HFFc6 (cell line): ENCODE measurements around the gene HOXB8. TPM values are rescaled to one million over a fixed set of nuclear protein-coding genes. Genes with fewer than 3 reads are reported as not detected.

Experiments used
- DNase-seq: peaks from one replicate; pipeline ENCODE4 v3.0.0-alpha.2; 2018
- H3K27ac Mint-ChIP-seq: 2 replicates; pipeline ENCODE4 v1.8.0; 2020; ENCODE audit warnings: mild to moderate bottlenecking, mixed read lengths
- H3K27me3 Mint-ChIP-seq: 2 replicates; pipeline ENCODE4 v1.8.0; 2021; ENCODE audit warnings: mild to moderate bottlenecking, moderate library complexity, mixed read lengths; ENCODE audit not compliant: insufficient read depth
- H3K36me3 Mint-ChIP-seq: 2 replicates; pipeline ENCODE4 v1.8.0; 2021; ENCODE audit warnings: low read depth, mixed read lengths
- H3K4me1 Mint-ChIP-seq: 2 replicates; pipeline ENCODE4 v1.8.0; 2020; ENCODE audit warnings: low read depth, mixed read lengths
- H3K4me3 Mint-ChIP-seq: 2 replicates; pipeline ENCODE4 v1.8.0; 2020; ENCODE audit warnings: mild to moderate bottlenecking, moderate library complexity, mixed read lengths
- H3K9me3 Mint-ChIP-seq: 2 replicates; pipeline ENCODE4 v1.8.0; 2020; ENCODE audit warnings: mild to moderate bottlenecking, mixed read lengths
- CTCF ChIP-seq: fragments of 200-600 bp; sonication (generic); IDR thresholded peaks from 2 replicates; pipeline ENCODE4 v1.5.0; 2021; ENCODE audit warnings: antibody characterized with exemption, mild to moderate bottlenecking
- total RNA-seq, 6 experiments: library from RNA; stranded (reverse); fragmentation: NEBNext Ultra II Directional; extraction: Animal tissue kit (Norgen Biotek cat#: 25700); gene quantifications; 2 replicates in 1 of 6; 3 replicates in 5 of 6; pipeline ENCODE4 v1.2.3, GENCODE V29; 2021

The HOXB8 gene
- total RNA-seq, 6 experiments from 2014 or later = not detected

GRCh38 chr17:48567646-48568354, 47.3 kb downstream of the HOXB8 start:
- H3K9me3 Mint-ChIP-seq = no peaks in the 10 kb centered on the region
- no peak overlapping the region for H3K4me3 Mint-ChIP-seq
- H3K27ac Mint-ChIP-seq = no peak overlapping the region
- TF ChIP-seq CTCF = no peak
- H3K27me3 Mint-ChIP-seq = peaks cover 23% of the 10 kb centered on the region
- no peak for DNase-seq
- H3K4me1 Mint-ChIP-seq = no peaks in the 10 kb centered on the region; the same call in 1 of the 2 replicates
- H3K36me3 Mint-ChIP-seq = no peaks in the 10 kb centered on the region

GRCh38 chr17:48567209-48567608, 47.9 kb downstream of the HOXB8 start:
- Mint-ChIP-seq H3K9me3 (no peaks in the 10 kb centered on the region), H3K27me3 (peaks cover 23% of the 10 kb centered on the region), H3K4me1 (no peaks in the 10 kb centered on the region; the same call in 1 of the 2 replicates), H3K36me3 (no peaks in the 10 kb centered on the region), H3K4me3 (no peak overlapping the region), H3K27ac (no peak overlapping the region)
- no peak for DNase-seq
- TF ChIP-seq CTCF = no peak

- no peaks in the 10 kb centered on the region; the same call in 1 of the 2 replicates for H3K4me1 Mint-ChIP-seq
- no peaks in the 10 kb centered on the region for H3K9me3 Mint-ChIP-seq
- DNase-seq = no peak
- TF ChIP-seq CTCF = no peak
- H3K4me3 Mint-ChIP-seq = no peak overlapping the region
- H3K27ac Mint-ChIP-seq = no peak overlapping the region
- peaks cover 25% of the 10 kb centered on the region for H3K27me3 Mint-ChIP-seq
- H3K36me3 Mint-ChIP-seq = no peaks in the 10 kb centered on the region
These were observed 48.4 kb downstream of the HOXB8 start for GRCh38 chr17:48566717-48567116.

GRCh38 chr17:48565925-48566710, 49.0 kb downstream of the HOXB8 start:
- no peaks in the 10 kb centered on the region for H3K9me3 Mint-ChIP-seq
- no peak overlapping the region for H3K27ac Mint-ChIP-seq
- no peak for TF ChIP-seq CTCF
- H3K4me1 Mint-ChIP-seq = no peaks in the 10 kb centered on the region; the same call in 1 of the 2 replicates
- H3K36me3 Mint-ChIP-seq = no peaks in the 10 kb centered on the region
- DNase-seq = no peak
- peaks cover 31% of the 10 kb centered on the region for H3K27me3 Mint-ChIP-seq
- H3K4me3 Mint-ChIP-seq = no peak overlapping the region

- Mint-ChIP-seq H3K27ac (no peak overlapping the region), H3K36me3 (no peaks in the 10 kb centered on the region), H3K9me3 (no peaks in the 10 kb centered on the region), H3K4me1 (no peaks in the 10 kb centered on the region; the same call in 1 of the 2 replicates), H3K27me3 (peaks cover 38% of the 10 kb centered on the region), H3K4me3 (no peak overlapping the region)
- no peak for DNase-seq
- TF ChIP-seq CTCF = no peak
These were observed 50.0 kb downstream of the HOXB8 start for GRCh38 chr17:48565022-48565554.
